HG02885 (cell line): ENCODE data around the gene CLASRP.

ENCODE experiments used
- ATAC-seq: cut with Tn5 transposase; IDR thresholded peaks from one replicate; pipeline ENCODE4 v1.9.1; 2021; ENCODE audit warnings: mild to moderate bottlenecking; ENCODE audit not compliant: unreplicated experiment, poor library complexity

The CLASRP gene

GRCh38 chr19:45079063-45079910 lies 40.4 kb downstream of the CLASRP start, which contains the start of gene GEMIN7:
GEMIN7 (plus strand) TSS chr19:45079260; CDS start chr19:45090115, 10,855 bp downstream.
- peak; percentile 38 for ATAC-seq

- ATAC-seq, result no peak
Measured at GRCh38 chr19:45079911-45080370, 41.1 kb downstream of the CLASRP start.

- no peak for ATAC-seq
Measured at GRCh38 chr19:45082170-45082569, 43.3 kb downstream of the CLASRP start.

GRCh38 chr19:45086480-45086879 lies 47.6 kb downstream of the CLASRP start:
- no peak for ATAC-seq

- no peak for ATAC-seq
Measured at GRCh38 chr19:45087531-45087930, 48.7 kb downstream of the CLASRP start.

GRCh38 chr19:45090034-45090433 lies 51.2 kb downstream of the CLASRP start:
- ATAC-seq, result no peak

- ATAC-seq, result no peak
Measured at GRCh38 chr19:45090606-45091005, 51.8 kb downstream of the CLASRP start.

- peak; percentile 75 for ATAC-seq
Measured at GRCh38 chr19:45091031-45091923, 52.4 kb downstream of the CLASRP start.

GRCh38 chr19:45092747-45093678 lies 54.2 kb downstream of the CLASRP start, which contains the start of gene PPP1R37:
PPP1R37 (plus strand) TSS chr19:45093179; CDS start chr19:45093326, 147 bp downstream.
- ATAC-seq, result peak; percentile 66

GRCh38 chr19:45094137-45094536 lies 55.3 kb downstream of the CLASRP start:
- no peak for ATAC-seq

GRCh38 chr19:45094707-45095106 lies 55.9 kb downstream of the CLASRP start:
- ATAC-seq, result no peak

GRCh38 chr19:45095496-45096413 lies 56.9 kb downstream of the CLASRP start:
- no peak for ATAC-seq

GRCh38 chr19:45096700-45097099 lies 57.9 kb downstream of the CLASRP start:
- no peak for ATAC-seq

- no peak for ATAC-seq
Measured at GRCh38 chr19:45097450-45097775, 58.6 kb downstream of the CLASRP start.

- no peak for ATAC-seq
Measured at GRCh38 chr19:45097776-45098520, 59.1 kb downstream of the CLASRP start.

- ATAC-seq, result no peak
Measured at GRCh38 chr19:45098521-45099466, 59.9 kb downstream of the CLASRP start.
